Measurements from ENCODE around the gene DDR2. TPM values are rescaled to one million over a fixed set of nuclear protein-coding genes. Genes with fewer than 3 reads are reported as not detected.

Gene DDR2
- total RNA-seq, 8 experiments from 2014 or later: 0.96 to 75.2 (median 28.6) TPM

- H3K4me1 ChIP-seq (replicated peaks in 1 of 2): peaks cover 36 to 45% of the 10 kb centered on the region in 2 donors
- 0 to 96% (median 80%) methylated on average over 1 to 4 of the region's 4 CpGs for WGBS, 10 experiments
- ATAC-seq (replicated peaks in 6 of 8): peak in 7 of 8 experiments; percentile 19 to 47 (median 36)
- in situ Hi-C loops (cut with MboI; ENCODE audit: low pct_unique_long_range_greater_than_20kb in 2 of 9, low sequenced_read_pairs in 9 of 9, unreplicated experiment in 9 of 9): no loop called here
- H3K27ac ChIP-seq: peak overlapping the region; percentile 33 to 69
- H3K4me3 ChIP-seq: peak overlapping the region in 4 of 5 donors; percentile 4 to 32 (median 10)
These were observed 425 bp downstream of the DDR2 start for GRCh38 chr1:162632698-162633080.

- 0 to 98% (median 45%) methylated on average over 1 to 7 of the region's 8 CpGs; no CpG with 5 or more reads in 2 of the 10 experiments for WGBS, 10 experiments
- in situ Hi-C loops (cut with MboI; ENCODE audit: low pct_unique_long_range_greater_than_20kb in 2 of 9, low sequenced_read_pairs in 9 of 9, unreplicated experiment in 9 of 9): no loop called here
- peaks cover 36 to 45% of the 10 kb centered on the region in 2 donors for H3K4me1 ChIP-seq (replicated peaks in 1 of 2)
- peak in 4 of 8 experiments; percentile 6 to 38 (median 20) for ATAC-seq (replicated peaks in 6 of 8)
- H3K27ac ChIP-seq: peak overlapping the region in 1 of 2 donors; percentile 69
- peak overlapping the region in 3 of 5 donors; percentile 9 to 32 (median 10) for H3K4me3 ChIP-seq
These were observed 958 bp downstream of the DDR2 start for GRCh38 chr1:162633081-162633762.

- no peak overlapping the region for H3K4me3 ChIP-seq
- peak in 1 of 8 experiments; percentile 11 for ATAC-seq (replicated peaks in 6 of 8)
- H3K4me1 ChIP-seq (replicated peaks in 1 of 2): peaks cover 36 to 45% of the 10 kb centered on the region in 2 donors
- in situ Hi-C loops (cut with MboI; ENCODE audit: low pct_unique_long_range_greater_than_20kb in 2 of 9, low sequenced_read_pairs in 9 of 9, unreplicated experiment in 9 of 9): no loop called here
- 40 to 100% (median 95%) methylated on average over 1 to 4 of the region's 4 CpGs; no CpG with 5 or more reads in 5 of the 10 experiments for WGBS, 10 experiments
- no peak overlapping the region for H3K27ac ChIP-seq
These were observed 3.2 kb downstream of the DDR2 start for GRCh38 chr1:162635418-162635817.

- WGBS, 10 experiments: 87 to 95% (median 90%) methylated on average over 3 to 7 of the region's 7 CpGs
These were observed 7.5 kb downstream of the DDR2 start for GRCh38 chr1:162639718-162640117.

DNA sequence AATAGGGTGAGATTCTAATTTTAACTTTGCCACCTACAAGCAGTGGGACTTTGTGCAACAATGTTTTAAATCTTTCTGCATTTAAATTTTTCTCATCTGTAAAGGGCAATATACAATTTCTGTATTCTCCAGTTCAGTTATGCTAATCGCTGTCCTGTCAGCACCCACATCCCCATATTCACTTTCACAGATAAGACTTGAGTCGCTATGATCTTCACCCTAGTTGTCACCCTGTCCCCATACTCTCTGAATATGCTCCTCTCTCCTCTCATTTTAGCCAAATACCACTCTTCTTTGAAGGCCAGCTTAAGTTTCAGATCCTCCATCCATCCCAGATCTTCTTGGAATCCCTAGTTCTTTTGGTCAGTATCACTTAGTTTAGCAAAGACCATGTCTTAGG, 8.8 kb downstream of the DDR2 start:
- Histone ChIP-seq H3K4me1 (replicated peaks in 1 of 2) (no peaks in the 10 kb centered on the region), H3K4me3 (no peak overlapping the region), H3K27ac (no peak overlapping the region)
- WGBS, 10 experiments: 50 to 100% (median 92%) methylated on average over 1 to 2 of the region's 2 CpGs; no CpG with 5 or more reads in 4 of the 10 experiments
- ATAC-seq (replicated peaks in 6 of 8): no peak
- in situ Hi-C loops (cut with MboI; ENCODE audit: low pct_unique_long_range_greater_than_20kb in 2 of 9, low sequenced_read_pairs in 9 of 9, unreplicated experiment in 9 of 9): no loop called here

More at GRCh38 chr1:162639718-162640117, 7.5 kb downstream of the DDR2 start:
- Histone ChIP-seq H3K27ac (no peak overlapping the region), H3K4me1 (replicated peaks in 1 of 2) (peaks cover 0 to 8% of the 10 kb centered on the region in 2 donors), H3K4me3 (no peak overlapping the region)
- ATAC-seq (replicated peaks in 6 of 8): no peak
- in situ Hi-C loops (cut with MboI; ENCODE audit: low pct_unique_long_range_greater_than_20kb in 2 of 9, low sequenced_read_pairs in 9 of 9, unreplicated experiment in 9 of 9): no loop called here

DNA sequence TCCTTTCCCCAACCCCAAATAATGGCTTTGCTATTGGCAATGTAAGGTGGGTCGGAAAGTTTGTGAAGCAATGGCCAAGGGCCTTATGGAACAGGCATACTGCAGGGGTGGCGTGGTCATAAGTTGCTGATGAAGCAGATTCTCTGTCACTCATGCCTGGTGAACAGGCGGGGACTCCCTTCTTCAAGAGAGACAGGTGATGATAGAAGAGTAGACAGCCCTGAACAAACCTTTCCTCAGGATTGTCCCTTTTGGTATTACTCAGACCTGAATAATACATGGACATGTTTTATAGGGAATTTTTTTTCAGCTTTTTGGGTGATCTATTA, 12.7 kb downstream of the DDR2 start:
- no peak overlapping the region for H3K27ac ChIP-seq
- in situ Hi-C loops (cut with MboI; ENCODE audit: low pct_unique_long_range_greater_than_20kb in 2 of 9, low sequenced_read_pairs in 9 of 9, unreplicated experiment in 9 of 9): no loop called here
- no peak overlapping the region for H3K4me3 ChIP-seq
- peaks cover 13 to 21% of the 10 kb centered on the region in 2 donors for H3K4me1 ChIP-seq (replicated peaks in 1 of 2)
- WGBS, 10 experiments: 87 to 100% (median 100%) methylated on average over 1 to 3 of the region's 3 CpGs; no CpG with 5 or more reads in 3 of the 10 experiments
- no peak for ATAC-seq (replicated peaks in 6 of 8)

DNA sequence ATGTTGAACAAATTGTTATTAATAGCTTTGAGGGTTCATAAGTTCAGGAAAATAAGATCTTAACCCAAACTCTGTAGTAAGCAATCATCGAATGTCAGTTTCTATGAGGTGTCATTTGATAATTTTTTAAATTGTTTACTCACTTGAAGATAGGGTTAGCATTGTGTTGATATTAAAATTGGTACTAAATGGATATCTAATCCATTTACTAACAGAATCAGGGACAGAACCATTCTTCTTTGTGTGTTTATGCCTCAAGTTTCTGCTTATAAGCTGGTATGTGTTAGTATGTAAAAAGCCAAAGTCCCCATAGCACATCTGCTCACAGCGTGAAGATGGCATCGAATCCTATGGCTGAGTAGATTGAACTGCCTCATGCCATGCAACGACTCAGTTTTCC, 13.4 kb downstream of the DDR2 start:
- Histone ChIP-seq H3K4me1 (replicated peaks in 1 of 2) (peaks cover 17 to 25% of the 10 kb centered on the region in 2 donors), H3K4me3 (no peak overlapping the region), H3K27ac (no peak overlapping the region)
- WGBS, 10 experiments: 52 to 88% (median 79%) methylated on average over 1 to 4 of the region's 4 CpGs; no CpG with 5 or more reads in 1 of the 10 experiments
- in situ Hi-C loops (cut with MboI; ENCODE audit: low pct_unique_long_range_greater_than_20kb in 2 of 9, low sequenced_read_pairs in 9 of 9, unreplicated experiment in 9 of 9): no loop called here
- ATAC-seq (replicated peaks in 6 of 8): no peak

GRCh38 chr1:162649583-162649982, 17.3 kb downstream of the DDR2 start:
- peaks cover 17 to 25% of the 10 kb centered on the region in 2 donors for H3K4me1 ChIP-seq (replicated peaks in 1 of 2)
- WGBS, 10 experiments: 30 to 100% (median 52%) methylated on average over 1 to 3 of the region's 3 CpGs
- H3K27ac ChIP-seq: no peak overlapping the region
- no peak overlapping the region for H3K4me3 ChIP-seq
- ATAC-seq (replicated peaks in 6 of 8): peak in 5 of 8 experiments; percentile 99 to 100 (median 100)
- in situ Hi-C loops (cut with MboI; ENCODE audit: low pct_unique_long_range_greater_than_20kb in 2 of 9, low sequenced_read_pairs in 9 of 9, unreplicated experiment in 9 of 9): no loop called here

- 50 to 100% (median 95%) methylated on average over 1 to 5 of the region's 5 CpGs for WGBS, 10 experiments
- no peak overlapping the region for H3K4me3 ChIP-seq
- peaks cover 3% of the 10 kb centered on the region in 2 donors for H3K4me1 ChIP-seq (replicated peaks in 1 of 2)
- no peak for ATAC-seq (replicated peaks in 6 of 8)
- no peak overlapping the region for H3K27ac ChIP-seq
- in situ Hi-C loops (cut with MboI; ENCODE audit: low pct_unique_long_range_greater_than_20kb in 2 of 9, low sequenced_read_pairs in 9 of 9, unreplicated experiment in 9 of 9): no loop called here
These were observed 22.8 kb downstream of the DDR2 start for GRCh38 chr1:162654915-162655620.

DNA sequence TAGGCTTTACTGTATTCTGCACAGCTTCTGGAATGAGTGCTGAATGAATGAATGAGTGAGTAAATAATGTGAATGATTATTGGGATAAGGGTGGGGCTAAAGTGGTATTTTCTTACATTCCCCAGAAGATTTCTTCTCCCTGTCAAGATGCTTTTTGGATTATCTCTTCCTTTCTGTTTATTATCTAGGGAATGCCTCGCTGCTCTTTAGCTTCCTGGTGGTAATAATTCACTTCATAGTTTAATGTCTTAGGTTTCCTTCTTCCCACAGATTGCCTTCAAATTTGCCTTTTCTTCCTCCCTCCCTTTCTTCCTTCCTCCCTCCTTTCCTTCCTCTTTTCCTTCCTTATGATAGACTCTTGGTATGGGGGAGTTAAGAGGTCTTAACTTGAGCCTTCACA, 24.0 kb downstream of the DDR2 start:
- Histone ChIP-seq H3K4me3 (no peak overlapping the region), H3K4me1 (replicated peaks in 1 of 2) (peaks cover 0 to 6% of the 10 kb centered on the region in 2 donors), H3K27ac (no peak overlapping the region)
- 29 to 100% (median 91%) methylated on average over 1 of the region's 1 CpG; no CpG with 5 or more reads in 2 of the 10 experiments for WGBS, 10 experiments
- in situ Hi-C loops (cut with MboI; ENCODE audit: low pct_unique_long_range_greater_than_20kb in 2 of 9, low sequenced_read_pairs in 9 of 9, unreplicated experiment in 9 of 9): no loop called here
- ATAC-seq (replicated peaks in 6 of 8): no peak

- peak in 5 of 8 experiments; percentile 24 to 64 (median 45) for ATAC-seq (replicated peaks in 6 of 8)
- in situ Hi-C loops (cut with MboI; ENCODE audit: low pct_unique_long_range_greater_than_20kb in 2 of 9, low sequenced_read_pairs in 9 of 9, unreplicated experiment in 9 of 9): no loop called here
These were observed 28.3 kb downstream of the DDR2 start for GRCh38 chr1:162660574-162660973.

DNA sequence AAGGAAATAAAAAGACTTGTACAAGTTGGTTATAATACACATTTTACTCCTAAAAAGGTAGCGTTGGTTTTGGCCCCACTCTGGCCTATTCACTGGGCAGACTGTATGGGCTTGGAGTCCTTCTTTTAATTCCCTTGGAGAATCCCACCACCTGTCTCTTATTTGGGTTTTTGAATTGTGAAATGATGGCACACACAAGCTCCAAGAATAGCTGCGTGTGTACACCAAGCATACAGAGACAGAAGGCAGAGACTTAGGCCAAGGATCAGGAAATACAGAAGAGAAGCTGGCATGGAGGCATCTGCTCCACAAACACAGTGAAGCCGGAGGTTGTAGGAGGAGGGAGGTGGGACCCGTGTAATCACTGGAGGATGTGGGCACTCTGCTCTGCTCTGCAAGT, 29.1 kb downstream of the DDR2 start:
- no peak overlapping the region for H3K27ac ChIP-seq
- no peak overlapping the region for H3K4me3 ChIP-seq
- 0 to 100% (median 89%) methylated on average over 1 to 4 of the region's 4 CpGs; no CpG with 5 or more reads in 2 of the 10 experiments for WGBS, 10 experiments
- H3K4me1 ChIP-seq (replicated peaks in 1 of 2): peaks cover 7 to 15% of the 10 kb centered on the region in 2 donors
- no peak for ATAC-seq (replicated peaks in 6 of 8)
- in situ Hi-C loops (cut with MboI; ENCODE audit: low pct_unique_long_range_greater_than_20kb in 2 of 9, low sequenced_read_pairs in 9 of 9, unreplicated experiment in 9 of 9): no loop called here

More at GRCh38 chr1:162660574-162660973, 28.3 kb downstream of the DDR2 start:
- WGBS, 10 experiments: 30 to 100% (median 57%) methylated on average over 1 to 2 of the region's 2 CpGs; no CpG with 5 or more reads in 3 of the 10 experiments
- no peak overlapping the region for H3K4me3 ChIP-seq
- H3K4me1 ChIP-seq (replicated peaks in 1 of 2): peaks cover 7 to 15% of the 10 kb centered on the region in 2 donors
- no peak overlapping the region for H3K27ac ChIP-seq

GRCh38 chr1:162662013-162662412, 29.7 kb downstream of the DDR2 start:
- no peak for ATAC-seq (replicated peaks in 6 of 8)
- H3K4me1 ChIP-seq (replicated peaks in 1 of 2): peaks cover 8 to 15% of the 10 kb centered on the region in 2 donors
- H3K27ac ChIP-seq: no peak overlapping the region
- in situ Hi-C loops (cut with MboI; ENCODE audit: low pct_unique_long_range_greater_than_20kb in 2 of 9, low sequenced_read_pairs in 9 of 9, unreplicated experiment in 9 of 9): no loop called here
- no peak overlapping the region for H3K4me3 ChIP-seq

All from motor neuron (in vitro differentiated cells).